Measurements from ENCODE around the gene ROBO1. TPM values are rescaled to one million over a fixed set of nuclear protein-coding genes. Genes with fewer than 3 reads are reported as not detected.

ROBO1 gene
- total and polyA plus RNA-seq, 2 of the 13 experiments (the other 11 are each of a cell fraction or from before 2014, with no cell fraction given): 52.2 to 71.0 TPM

- BruUV-seq (replicated peaks): no TSS peak
- FAIRE-seq (no peak), ATAC-seq (no peak; the same call in 2 of the 3 replicates), DNase-seq (ENCODE audit: low spot score) (no peak)
- no peak overlapping the region for H3K4me2 ChIP-seq (ENCODE audit: low read depth, low read length)
- no peak overlapping the region for H2AFZ ChIP-seq (ENCODE audit: low read length)
- no peaks in the 10 kb centered on the region for H3K36me3 ChIP-seq (replicated peaks in 1 of 2; ENCODE audit: control insufficient read depth in 1 of 2, insufficient read depth in 2 of 2, low read length in 2 of 2)
- TF ChIP-seq E2F5 (CRISPR knock-in tag; conservative IDR thresholded peaks at IDR 0.05) (no peak), ZFP36L2 (CRISPR knock-in tag; IDR thresholded peaks at IDR 0.05) (no peak), HIC2 (CRISPR knock-in tag; IDR thresholded peaks at IDR 0.05; ENCODE audit: low read depth) (no peak), ZNF570 (CRISPR knock-in tag; IDR thresholded peaks at IDR 0.05; ENCODE audit: borderline replicate concordance) (no peak), ZNF264 (CRISPR knock-in tag; IDR thresholded peaks at IDR 0.05) (no peak), MIER3 (CRISPR knock-in tag; IDR thresholded peaks at IDR 0.05; ENCODE audit: borderline replicate concordance) (no peak), THYN1 (CRISPR knock-in tag; IDR thresholded peaks at IDR 0.05; ENCODE audit: borderline replicate concordance, low read depth) (no peak), GATAD2A (CRISPR knock-in tag; IDR thresholded peaks at IDR 0.05) (no peak), IRF1 (CRISPR knock-in tag; IDR thresholded peaks at IDR 0.05; ENCODE audit: low read depth) (no peak), KLF9 (CRISPR knock-in tag; IDR thresholded peaks at IDR 0.05; ENCODE audit: low read depth) (no peak), ZNF407 (CRISPR knock-in tag; IDR thresholded peaks at IDR 0.05; ENCODE audit: not compliant biosample characterization) (no peak), POLR2G (IDR thresholded peaks at IDR 0.05; ENCODE audit: low read depth, low read length) (no peak), ZNF234 (CRISPR knock-in tag; conservative IDR thresholded peaks at IDR 0.05) (no peak), ZZZ3 (CRISPR knock-in tag; IDR thresholded peaks at IDR 0.05; ENCODE audit: borderline replicate concordance) (no peak)
- H3K4me3 ChIP-seq (replicated peaks in 1 of 3; ENCODE audit: insufficient read depth in 1 of 3, low read depth in 2 of 3, low read length in 3 of 3): no peak overlapping the region
- no peak overlapping the region for H3K9ac ChIP-seq (ENCODE audit: insufficient read depth, low read depth, low read length)
- intact Hi-C loops (cut with micrococcal nuclease; ENCODE audit: unreplicated experiment) (no loop called here), in situ Hi-C loops (cut with HindIII; ENCODE audit: extremely low pct_ligation_motif_present, low pct_unique_long_range_greater_than_20kb) (no loop called here)
- H3K27me3 ChIP-seq (ENCODE audit: control insufficient read depth in 1 of 2, insufficient read depth in 2 of 2, low read length in 2 of 2): no peaks in the 10 kb centered on the region
- no peaks in the 10 kb centered on the region for H4K20me1 ChIP-seq (ENCODE audit: insufficient read depth, low read length)
- H3K79me2 ChIP-seq (ENCODE audit: insufficient read depth, low read length): no peaks in the 10 kb centered on the region
- POLR2A ChIA-PET: no interaction called here
- CTCF ChIA-PET (ENCODE audit: low intra/inter-chr PET ratio, low total read pairs): no interaction called here
- under 1% methylated on average over 6 of the region's 6 CpGs for WGBS (ENCODE audit: low lambda C conversion rate)
- no peaks in the 10 kb centered on the region for H3K4me1 ChIP-seq (ENCODE audit: insufficient read depth, low read length)
- no peaks in the 10 kb centered on the region for H3K9me3 ChIP-seq (ENCODE audit: low read length)
- H3K27ac ChIP-seq (ENCODE audit: extremely low read length, insufficient read depth, low read length): no peak overlapping the region
Observed at GRCh38 chr3:79558943-79559342, 208.9 kb downstream of the ROBO1 start.
